ACC112 (cell line): ENCODE results near the gene DCST2.

Experiments used
- H2AFZ ChIP-seq: fragments of 200-600 bp; sonication (generic); one replicate; pipeline ENCODE4 v1.6.0; 2017; ENCODE audit warnings: antibody characterized with exemption, low read length; ENCODE audit not compliant: unreplicated experiment
- H3K27ac ChIP-seq: fragments of 200-600 bp; sonication (generic); 2 replicates; pipeline ENCODE4 v1.5.1; 2014; ENCODE audit warnings: low read depth, mild to moderate bottlenecking, antibody characterized with exemption, low read length, moderate library complexity
- H3K27me3 ChIP-seq: fragments of 200-600 bp; sonication (generic); 2 replicates; pipeline ENCODE4 v1.6.1; 2014; ENCODE audit warnings: mild to moderate bottlenecking, antibody characterized with exemption, low read length, moderate library complexity, mixed read lengths; ENCODE audit not compliant: insufficient read depth
- H3K36me3 ChIP-seq: fragments of 200-600 bp; sonication (generic); 2 replicates; pipeline ENCODE4 v1.6.1; 2016; ENCODE audit warnings: mild to moderate bottlenecking, antibody characterized with exemption, low read length, moderate library complexity, mixed read lengths; ENCODE audit not compliant: insufficient read depth
- H3K4me1 ChIP-seq: fragments of 200-600 bp; sonication (generic); one replicate; pipeline ENCODE4 v1.6.1; 2016; ENCODE audit warnings: low read length, mixed read lengths; ENCODE audit not compliant: insufficient read depth, unreplicated experiment, control insufficient read depth
- H3K4me3 ChIP-seq: fragments of 200-600 bp; sonication (generic); 2 replicates; pipeline ENCODE4 v1.5.1; 2014; ENCODE audit warnings: mild to moderate bottlenecking, low read depth, low read length
- H3K79me2 ChIP-seq: fragments of 200-600 bp; sonication (generic); one replicate; pipeline ENCODE4 v1.6.0; 2016; ENCODE audit warnings: low read length; ENCODE audit not compliant: control insufficient read depth, unreplicated experiment, insufficient read depth

The DCST2 gene

GRCh38 chr1:155022136-155022926 lies 11.2 kb downstream of the DCST2 start:
- H3K27me3 ChIP-seq = no peaks in the 10 kb centered on the region
- peaks cover 30% of the 10 kb centered on the region for H3K4me1 ChIP-seq
- H3K36me3 ChIP-seq = no peaks in the 10 kb centered on the region
- no peak overlapping the region for H3K4me3 ChIP-seq
- H3K27ac ChIP-seq = no peak overlapping the region
- H3K79me2 ChIP-seq = no peaks in the 10 kb centered on the region
- no peak overlapping the region for H2AFZ ChIP-seq

GRCh38 chr1:155019377-155020245 lies 14.0 kb downstream of the DCST2 start:
- Histone ChIP-seq H3K27ac (no peak overlapping the region), H3K4me3 (no peak overlapping the region), H3K4me1 (peaks cover 28% of the 10 kb centered on the region), H3K79me2 (no peaks in the 10 kb centered on the region), H3K36me3 (peaks cover 4% of the 10 kb centered on the region; the same call in 1 of the 2 replicates), H3K27me3 (no peaks in the 10 kb centered on the region), H2AFZ (no peak overlapping the region)

- Histone ChIP-seq H3K27me3 (no peaks in the 10 kb centered on the region), H3K27ac (no peak overlapping the region), H3K4me3 (no peak overlapping the region), H3K36me3 (peaks cover 9% of the 10 kb centered on the region; the same call in 1 of the 2 replicates), H2AFZ (no peak overlapping the region), H3K79me2 (no peaks in the 10 kb centered on the region), H3K4me1 (peaks cover 28% of the 10 kb centered on the region)
Observed at GRCh38 chr1:155018617-155019348, 14.8 kb downstream of the DCST2 start.

GRCh38 chr1:155017946-155018316 lies 15.7 kb downstream of the DCST2 start:
- Histone ChIP-seq H3K36me3 (peaks cover 9% of the 10 kb centered on the region; the same call in 1 of the 2 replicates), H3K79me2 (no peaks in the 10 kb centered on the region), H2AFZ (no peak overlapping the region), H3K4me1 (peaks cover 28% of the 10 kb centered on the region), H3K27me3 (no peaks in the 10 kb centered on the region), H3K4me3 (peak overlapping the region; percentile 47), H3K27ac (no peak overlapping the region; the same call in 1 of the 2 replicates)

GRCh38 chr1:155017041-155017945 lies 16.3 kb downstream of the DCST2 start:
- Histone ChIP-seq H3K27ac (peak overlapping the region; percentile 61), H2AFZ (no peak overlapping the region), H3K4me1 (peaks cover 31% of the 10 kb centered on the region), H3K36me3 (peaks cover 9% of the 10 kb centered on the region; the same call in 1 of the 2 replicates), H3K27me3 (no peaks in the 10 kb centered on the region), H3K79me2 (no peaks in the 10 kb centered on the region), H3K4me3 (peak overlapping the region; percentile 47)

GRCh38 chr1:155016231-155016831 lies 17.2 kb downstream of the DCST2 start:
- H3K27me3 ChIP-seq = no peaks in the 10 kb centered on the region
- peaks cover 9% of the 10 kb centered on the region; the same call in 1 of the 2 replicates for H3K36me3 ChIP-seq
- H3K79me2 ChIP-seq = peaks cover under 1% of the 10 kb centered on the region
- H2AFZ ChIP-seq = no peak overlapping the region
- H3K4me3 ChIP-seq = no peak overlapping the region
- H3K4me1 ChIP-seq = peaks cover 40% of the 10 kb centered on the region
- H3K27ac ChIP-seq = peak overlapping the region; percentile 61

- Histone ChIP-seq H2AFZ (no peak overlapping the region), H3K4me1 (peaks cover 45% of the 10 kb centered on the region), H3K27ac (no peak overlapping the region), H3K36me3 (peaks cover 9% of the 10 kb centered on the region; the same call in 1 of the 2 replicates), H3K27me3 (no peaks in the 10 kb centered on the region), H3K4me3 (no peak overlapping the region), H3K79me2 (peaks cover 7% of the 10 kb centered on the region)
Observed at GRCh38 chr1:155015527-155016230, 17.9 kb downstream of the DCST2 start.

GRCh38 chr1:155014709-155015508 lies 18.7 kb downstream of the DCST2 start:
- Histone ChIP-seq H3K4me1 (peaks cover 45% of the 10 kb centered on the region), H3K27me3 (no peaks in the 10 kb centered on the region), H3K36me3 (peaks cover 9% of the 10 kb centered on the region; the same call in 1 of the 2 replicates), H2AFZ (no peak overlapping the region), H3K27ac (no peak overlapping the region), H3K4me3 (no peak overlapping the region), H3K79me2 (peaks cover 10% of the 10 kb centered on the region)
